ENCODE data around the gene RAP1GDS1.
A peak's percentile ranks its signal among the peaks of the same experiment; 100 is the strongest.
"Not testable (repeated sequence)": the region's sequence is repeated elsewhere in the genome, so short reads cannot be mapped to it uniquely, and the experiment has no call there.

The RAP1GDS1 gene

GRCh38 chr4:98452091-98452490 lies 190.9 kb downstream of the RAP1GDS1 start:
- CTCF ChIA-PET = interaction anchor here (0.5 kb wide), 1 partner anchor 24 kb away, joined by 3 read pairs; no protein-coding TSS in a partner anchor
- TF ChIP-seq CTCF (conservative IDR thresholded peaks at IDR 0.05; ENCODE audit: low read depth) = no peak
- DNase-seq (ENCODE audit: low spot score) = no peak
- POLR2A ChIA-PET (ENCODE audit: low non-redundant PET) = no interaction called here
- no peak overlapping the region for H3K27ac ChIP-seq

DNA sequence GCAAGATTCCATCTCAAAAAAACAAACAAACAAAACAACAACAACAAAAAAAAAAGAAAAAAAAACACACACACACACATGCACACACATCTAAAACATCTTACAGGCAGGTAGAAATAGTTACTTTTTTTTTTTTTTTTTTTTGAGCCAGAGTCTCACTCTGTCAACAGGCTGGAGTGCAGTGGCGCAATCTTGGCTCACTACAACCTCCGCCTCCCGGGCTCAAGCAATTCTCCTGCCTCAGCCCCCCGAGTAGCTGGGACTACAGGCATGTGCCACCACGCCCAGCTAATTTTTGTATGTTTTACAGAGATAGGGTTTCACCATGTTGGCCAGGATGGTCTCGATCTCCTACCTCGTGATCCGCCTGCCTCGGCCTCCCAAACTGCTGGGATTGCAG lies 196.2 kb downstream of the RAP1GDS1 start:
- POLR2A ChIA-PET (ENCODE audit: low non-redundant PET); CTCF ChIA-PET: not testable (repeated sequence)

DNA sequence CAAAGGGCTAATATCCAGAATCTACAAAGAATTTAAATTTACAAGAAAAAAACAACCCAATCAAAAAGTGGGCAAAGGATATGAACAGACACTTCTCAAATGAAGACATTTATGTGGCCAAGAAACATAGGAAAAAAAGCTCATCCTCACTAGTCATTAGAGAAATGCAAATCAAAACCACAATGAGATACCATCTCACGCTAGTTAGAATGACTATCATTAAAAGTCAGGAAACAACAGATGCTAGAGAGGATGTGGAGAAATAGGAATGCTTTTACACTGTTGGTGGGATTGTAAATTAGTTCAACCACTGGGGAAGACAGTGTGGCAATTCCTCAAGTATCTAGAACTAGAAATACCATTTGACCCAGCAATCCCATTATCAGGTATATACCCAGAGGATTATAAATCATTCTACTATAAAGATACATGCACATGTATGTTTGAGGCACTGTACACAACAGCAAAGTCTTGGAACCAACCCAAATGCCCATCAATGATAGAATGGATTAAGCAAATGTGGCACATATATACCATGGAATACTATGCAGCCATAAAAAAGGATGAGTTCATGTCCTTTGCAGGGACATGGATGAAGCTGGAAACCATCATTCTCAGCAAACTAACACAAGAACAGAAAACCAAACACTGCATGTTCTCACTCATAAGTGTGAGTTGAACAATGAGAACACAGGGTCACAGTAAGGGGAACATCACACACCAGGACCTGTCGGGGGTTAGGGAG lies 200.1 kb downstream of the RAP1GDS1 start:
- DNase-seq (ENCODE audit: low spot score); CTCF ChIA-PET; H3K27ac ChIP-seq; POLR2A ChIA-PET (ENCODE audit: low non-redundant PET): not testable (repeated sequence)

More for the DNA sequence above, 196.2 kb downstream of the RAP1GDS1 start:
- DNase-seq (ENCODE audit: low spot score); H3K27ac ChIP-seq: not testable (repeated sequence)

GRCh38 chr4:98462487-98462886 lies 201.3 kb downstream of the RAP1GDS1 start:
- H3K27ac ChIP-seq = no peak overlapping the region
- TF ChIP-seq CTCF (conservative IDR thresholded peaks at IDR 0.05; ENCODE audit: low read depth) = no peak
- no peak for DNase-seq (ENCODE audit: low spot score)
- POLR2A ChIA-PET (ENCODE audit: low non-redundant PET) = no interaction called here
- CTCF ChIA-PET = no interaction called here

DNA sequence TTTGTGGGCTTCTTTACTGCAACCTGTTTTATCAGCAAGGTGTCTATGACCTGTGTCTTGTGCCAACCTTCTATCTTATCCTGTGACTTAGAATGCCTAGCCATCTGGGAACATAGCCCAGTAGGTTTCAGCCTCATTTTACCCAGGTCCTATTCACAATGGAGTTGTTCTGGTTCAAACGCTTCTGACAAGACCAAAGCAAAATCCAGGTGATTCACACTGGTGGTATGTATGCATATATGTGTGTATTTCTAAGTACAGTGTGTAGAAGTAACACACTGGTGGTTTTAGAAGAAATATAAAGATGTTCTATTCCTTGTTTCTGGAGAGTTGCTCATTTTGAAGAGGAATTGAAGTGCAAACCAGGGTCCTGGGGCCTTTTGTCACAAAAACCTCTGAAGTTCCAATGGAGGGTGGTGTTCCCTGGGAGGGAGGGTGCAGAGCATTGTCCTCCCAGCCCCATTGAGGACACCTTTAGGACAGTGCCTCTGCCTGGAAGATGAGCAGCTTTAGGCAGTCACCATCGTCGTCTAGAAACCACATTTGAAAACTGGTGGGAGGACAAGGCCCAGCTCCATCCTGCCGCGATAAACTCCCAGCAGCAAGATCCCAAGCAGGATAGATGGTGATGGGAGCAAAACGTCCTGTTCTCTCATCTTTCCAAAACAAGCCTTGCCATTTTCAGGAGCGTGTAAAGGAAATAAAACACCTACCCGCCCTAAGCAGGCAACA lies 205.8 kb downstream of the RAP1GDS1 start:
- DNase-seq (ENCODE audit: low spot score) = no peak
- ChIA-PET CTCF (interaction anchor here (0.6 to 1.3 kb wide), 23 partner anchors 9 to 996 kb away, joined by 3 to 6 read pairs (median 3); partner anchors contain the start of gene TSPAN5), POLR2A (ENCODE audit: low non-redundant PET) (no interaction called here)
- no peak overlapping the region for H3K27ac ChIP-seq
- no peak for TF ChIP-seq CTCF (conservative IDR thresholded peaks at IDR 0.05; ENCODE audit: low read depth)

- DNase-seq (ENCODE audit: low spot score) = peak; percentile 76
- CTCF ChIA-PET = interaction anchor here (0.6 to 1.3 kb wide), 35 partner anchors 9 to 1081 kb away, joined by 3 to 9 read pairs (median 3); partner anchors contain the start of gene TSPAN5
- H3K27ac ChIP-seq = no peak overlapping the region
- POLR2A ChIA-PET (ENCODE audit: low non-redundant PET) = no interaction called here
- peak; percentile 84 for TF ChIP-seq CTCF (conservative IDR thresholded peaks at IDR 0.05; ENCODE audit: low read depth)
Measured at GRCh38 chr4:98467627-98468072, 206.5 kb downstream of the RAP1GDS1 start.

GRCh38 chr4:98468709-98469108 lies 207.5 kb downstream of the RAP1GDS1 start:
- H3K27ac ChIP-seq = no peak overlapping the region
- ChIA-PET POLR2A (ENCODE audit: low non-redundant PET) (no interaction called here), CTCF (no interaction called here)
- no peak for TF ChIP-seq CTCF (conservative IDR thresholded peaks at IDR 0.05; ENCODE audit: low read depth)
- DNase-seq (ENCODE audit: low spot score) = no peak

Data from RWPE1 (cell line).